HG03196 (cell line): Measurements from ENCODE around the gene PGLYRP4.
"Not testable (repeated sequence)": the region's sequence is repeated elsewhere in the genome, so short reads cannot be mapped to it uniquely, and the experiment has no call there.

Experiments used
- ATAC-seq: cut with Tn5 transposase; IDR thresholded peaks from one replicate; pipeline ENCODE4 v1.9.1; 2021; ENCODE audit not compliant: unreplicated experiment

PGLYRP4 gene

DNA sequence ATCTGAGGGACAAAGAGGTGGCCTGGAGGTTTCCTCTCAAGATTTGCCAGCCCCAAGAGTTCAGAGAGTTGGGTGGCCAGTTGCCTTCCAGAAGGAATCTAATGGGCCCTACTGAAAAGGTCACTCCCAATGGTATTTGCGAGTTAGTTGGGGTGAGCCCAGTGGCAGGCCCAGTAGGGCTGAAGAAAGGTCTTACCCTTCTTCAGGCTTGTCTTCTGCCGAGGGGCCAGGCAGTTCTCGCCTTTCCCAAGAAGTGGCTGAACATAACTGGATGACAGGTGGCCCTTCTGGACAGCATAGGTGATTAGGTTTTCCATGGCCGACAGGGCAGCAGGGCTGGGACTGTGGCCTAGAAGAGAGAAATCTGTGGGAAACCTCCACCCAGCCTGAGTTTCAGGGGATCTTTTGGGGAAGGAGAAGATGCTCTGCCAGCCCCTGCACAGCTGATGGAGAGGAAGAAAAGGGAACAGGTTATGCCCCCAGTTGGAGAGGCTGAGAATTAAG, 7.2 kb downstream of the PGLYRP4 start:
- no peak for ATAC-seq

DNA sequence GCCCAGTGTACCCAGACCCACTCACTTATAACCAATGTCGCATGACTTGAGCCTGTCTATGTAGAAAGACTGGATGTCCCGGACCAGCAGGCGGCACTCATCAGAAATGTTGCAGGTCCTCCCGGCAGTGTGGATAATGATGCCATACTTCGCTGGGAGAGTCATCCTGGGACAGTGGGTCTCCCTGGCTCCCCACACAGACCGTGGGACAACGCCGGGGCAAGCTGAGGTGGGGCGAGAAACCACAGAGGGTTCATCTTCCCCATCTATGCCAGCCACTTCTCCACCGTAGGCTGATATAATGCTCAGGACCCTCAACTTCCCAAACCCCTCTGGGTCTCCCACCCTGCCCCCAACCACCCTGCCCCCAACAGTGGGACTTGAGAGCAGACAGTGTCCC, 8.3 kb downstream of the PGLYRP4 start:
- ATAC-seq = no peak

GRCh38 chr1:153339802-153340201, 8.8 kb downstream of the PGLYRP4 start:
- ATAC-seq = no peak

DNA sequence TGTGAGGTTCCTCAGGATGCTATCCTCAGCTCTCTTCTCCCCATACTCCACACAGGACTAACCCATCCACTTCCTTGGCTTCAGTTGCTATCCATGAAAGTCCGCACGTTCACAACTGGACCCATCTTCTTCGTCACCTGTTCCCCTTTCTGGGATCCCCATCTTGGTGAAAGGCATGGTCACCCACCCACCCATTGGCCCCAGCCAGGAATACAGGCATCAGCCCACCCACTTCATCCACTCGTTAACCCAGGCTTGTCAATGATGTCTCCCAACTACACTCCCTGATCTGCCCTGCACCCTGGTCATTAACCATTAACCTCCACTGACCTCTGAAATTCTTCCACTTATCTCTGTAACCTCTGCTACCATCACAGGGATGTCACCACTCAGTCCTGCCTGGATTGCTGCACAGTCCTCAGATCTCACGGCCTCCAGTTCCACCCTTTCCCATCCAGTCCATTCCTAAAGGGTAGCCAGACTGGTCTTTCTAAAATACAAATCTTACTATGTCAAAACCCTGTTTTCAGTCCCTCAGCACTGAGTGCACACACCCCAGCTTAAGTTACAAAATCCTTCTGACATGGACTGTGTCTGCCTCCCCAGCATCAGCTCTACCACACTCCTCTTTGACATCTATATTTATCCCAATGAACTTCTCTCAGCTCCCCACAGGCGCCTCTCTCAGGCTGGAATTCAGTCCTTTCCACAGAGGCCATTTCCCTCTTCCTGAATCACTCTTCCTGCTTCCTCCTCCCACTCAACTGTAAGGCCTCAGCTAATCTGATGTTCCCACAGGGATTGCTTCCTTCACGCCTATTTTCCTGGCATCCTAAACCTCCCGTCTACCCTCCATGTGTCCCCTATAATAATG, 10.4 kb downstream of the PGLYRP4 start:
- ATAC-seq = no peak

GRCh38 chr1:153336650-153337049, 12.0 kb downstream of the PGLYRP4 start:
- no peak for ATAC-seq

GRCh38 chr1:153333902-153334301, 14.7 kb downstream of the PGLYRP4 start:
- no peak for ATAC-seq

DNA sequence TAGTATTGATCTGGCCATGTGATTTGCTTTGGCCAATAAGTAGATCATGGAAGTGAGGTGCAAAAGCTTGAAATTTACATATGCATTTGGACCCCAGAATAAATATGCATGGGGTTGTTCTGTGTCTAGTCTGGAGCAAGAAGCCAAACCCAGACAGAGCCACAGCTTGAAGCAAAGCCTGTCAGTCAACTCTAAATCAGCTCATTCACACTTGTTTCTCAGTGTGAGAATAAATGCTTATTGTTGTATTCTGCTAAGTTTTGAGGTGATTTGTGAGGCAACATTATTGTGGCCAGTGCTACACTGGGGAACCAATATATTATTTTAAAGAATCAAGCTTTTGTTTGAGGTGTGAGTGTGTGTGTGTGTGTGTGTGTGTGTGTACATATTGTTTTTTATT, 23.7 kb downstream of the PGLYRP4 start:
- no peak for ATAC-seq

DNA sequence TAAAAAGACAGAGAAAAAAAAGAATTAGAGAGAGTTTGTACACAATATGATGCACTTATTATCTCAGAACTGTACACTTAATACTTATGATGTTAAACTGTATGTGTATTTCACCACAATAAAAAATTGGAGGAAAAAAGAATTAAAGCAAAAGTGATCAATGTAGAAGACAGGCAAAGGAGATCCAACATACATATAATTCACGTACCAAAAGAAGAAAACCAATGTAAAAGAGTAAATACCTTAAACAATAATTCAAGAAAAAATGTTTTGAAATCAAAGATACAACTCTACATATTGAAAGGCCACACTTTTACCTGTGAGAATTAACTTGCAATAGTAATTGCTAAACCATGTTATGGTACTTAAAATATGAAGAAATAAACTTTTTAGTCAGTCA, 26.1 kb downstream of the PGLYRP4 start:
- no peak for ATAC-seq

DNA sequence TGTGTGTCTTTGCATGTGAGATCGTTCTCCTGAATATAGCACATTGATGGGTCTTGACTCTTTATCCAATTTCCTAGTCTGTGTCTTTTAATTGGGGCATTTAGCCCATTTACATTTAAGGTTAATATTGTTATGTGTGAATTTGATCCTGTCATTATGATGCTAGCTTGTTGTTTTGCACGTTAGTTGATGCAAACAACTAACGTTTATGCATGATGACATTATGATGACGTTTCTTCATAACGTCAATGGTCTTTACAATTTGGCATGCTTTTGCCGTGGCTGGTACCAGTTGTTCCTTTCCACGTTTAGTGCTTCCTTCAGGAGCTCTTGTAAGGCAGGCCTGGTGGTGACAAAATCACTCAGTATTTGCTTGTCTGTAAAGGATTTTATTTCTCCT, 30.5 kb downstream of the PGLYRP4 start:
- not testable (repeated sequence) for ATAC-seq

DNA sequence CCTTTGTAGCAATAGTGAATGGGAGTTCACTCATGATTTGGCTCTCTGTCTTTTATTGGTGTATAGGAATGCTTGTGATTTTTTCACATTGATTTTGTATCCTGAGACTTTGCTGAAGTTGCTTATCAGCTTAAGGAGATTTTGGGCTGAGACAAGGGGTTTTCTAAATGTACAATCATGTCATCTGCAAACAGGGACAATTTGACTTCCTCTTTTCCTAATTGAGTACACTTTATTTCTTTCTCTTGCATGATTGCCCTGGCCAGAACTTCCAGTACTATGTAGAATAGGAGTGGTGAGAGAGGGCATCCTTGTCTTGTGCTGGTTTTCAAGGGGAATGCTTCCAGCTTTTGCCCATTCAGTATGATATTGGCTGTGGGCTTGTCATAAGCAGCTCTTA, 32.6 kb downstream of the PGLYRP4 start:
- ATAC-seq = not testable (repeated sequence)

DNA sequence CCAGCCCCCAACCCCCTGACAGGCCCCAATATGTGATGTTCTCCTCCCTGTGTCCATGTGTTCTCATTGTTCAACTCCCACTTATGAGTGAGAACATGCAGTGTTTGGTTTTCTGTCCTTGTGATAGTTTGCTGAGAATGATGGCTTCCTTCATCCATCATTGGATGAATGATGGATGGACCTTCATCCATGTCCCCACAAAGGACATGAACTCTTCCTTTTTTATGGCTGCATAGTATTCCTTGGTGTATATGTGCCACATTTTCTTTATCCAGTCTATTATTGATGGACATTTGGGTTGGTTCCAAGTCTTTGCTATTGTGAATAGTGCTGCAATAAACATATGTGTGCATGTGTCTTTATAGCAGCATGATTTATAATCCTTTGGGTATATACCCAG, 34.3 kb downstream of the PGLYRP4 start:
- not testable (repeated sequence) for ATAC-seq

DNA sequence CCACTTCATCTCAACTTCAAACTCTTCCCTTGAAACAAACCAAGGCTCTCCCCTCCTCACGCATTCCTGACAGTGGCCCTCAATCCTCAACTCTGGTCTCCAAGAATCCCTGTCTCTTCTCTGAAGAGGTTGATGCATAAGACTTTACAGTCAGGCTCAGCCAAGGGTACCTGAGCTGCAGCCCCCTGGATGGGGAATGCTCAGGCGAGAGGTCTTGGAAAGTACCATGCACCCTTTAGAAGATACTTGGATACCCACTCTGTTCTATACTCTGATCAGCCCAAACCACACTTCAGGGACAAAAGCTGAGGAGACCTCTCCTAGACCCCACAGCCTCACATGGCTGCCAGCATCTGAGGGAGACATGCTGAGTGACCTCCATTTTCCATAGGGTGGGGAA, 35.4 kb downstream of the PGLYRP4 start:
- ATAC-seq = no peak

GRCh38 chr1:153312570-153313186, 36.0 kb downstream of the PGLYRP4 start, which contains the start of gene PGLYRP3:
TSS of gene PGLYRP3 (minus strand) at chr1:153312952. CDS start at chr1:153310665, 2,287 bp downstream.
- ATAC-seq = no peak

GRCh38 chr1:153310526-153310925, 38.1 kb downstream of the PGLYRP4 start:
- no peak for ATAC-seq

DNA sequence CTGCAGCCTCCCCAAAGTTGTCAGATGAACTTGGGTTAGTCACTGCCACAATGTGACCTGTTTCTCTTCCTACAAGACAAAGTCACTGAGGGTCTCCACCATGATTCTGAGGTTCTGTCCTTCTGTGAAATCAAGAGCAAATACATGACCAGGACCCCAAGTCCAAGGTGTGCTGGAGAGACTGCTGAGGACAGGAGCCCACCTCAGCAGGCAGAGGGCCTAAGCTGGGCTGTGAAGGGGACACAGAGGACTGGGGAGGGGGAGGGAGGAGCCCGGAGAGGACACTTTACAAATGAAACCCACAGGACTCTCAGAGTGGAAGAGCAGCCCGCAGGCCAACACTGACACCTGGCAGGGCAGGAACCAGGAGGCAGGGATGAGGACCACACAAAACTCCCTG, 39.2 kb downstream of the PGLYRP4 start:
- ATAC-seq = no peak

GRCh38 chr1:153308540-153308939, 40.1 kb downstream of the PGLYRP4 start:
- no peak for ATAC-seq

- ATAC-seq = no peak
Measured at GRCh38 chr1:153307221-153307600, 41.4 kb downstream of the PGLYRP4 start.

DNA sequence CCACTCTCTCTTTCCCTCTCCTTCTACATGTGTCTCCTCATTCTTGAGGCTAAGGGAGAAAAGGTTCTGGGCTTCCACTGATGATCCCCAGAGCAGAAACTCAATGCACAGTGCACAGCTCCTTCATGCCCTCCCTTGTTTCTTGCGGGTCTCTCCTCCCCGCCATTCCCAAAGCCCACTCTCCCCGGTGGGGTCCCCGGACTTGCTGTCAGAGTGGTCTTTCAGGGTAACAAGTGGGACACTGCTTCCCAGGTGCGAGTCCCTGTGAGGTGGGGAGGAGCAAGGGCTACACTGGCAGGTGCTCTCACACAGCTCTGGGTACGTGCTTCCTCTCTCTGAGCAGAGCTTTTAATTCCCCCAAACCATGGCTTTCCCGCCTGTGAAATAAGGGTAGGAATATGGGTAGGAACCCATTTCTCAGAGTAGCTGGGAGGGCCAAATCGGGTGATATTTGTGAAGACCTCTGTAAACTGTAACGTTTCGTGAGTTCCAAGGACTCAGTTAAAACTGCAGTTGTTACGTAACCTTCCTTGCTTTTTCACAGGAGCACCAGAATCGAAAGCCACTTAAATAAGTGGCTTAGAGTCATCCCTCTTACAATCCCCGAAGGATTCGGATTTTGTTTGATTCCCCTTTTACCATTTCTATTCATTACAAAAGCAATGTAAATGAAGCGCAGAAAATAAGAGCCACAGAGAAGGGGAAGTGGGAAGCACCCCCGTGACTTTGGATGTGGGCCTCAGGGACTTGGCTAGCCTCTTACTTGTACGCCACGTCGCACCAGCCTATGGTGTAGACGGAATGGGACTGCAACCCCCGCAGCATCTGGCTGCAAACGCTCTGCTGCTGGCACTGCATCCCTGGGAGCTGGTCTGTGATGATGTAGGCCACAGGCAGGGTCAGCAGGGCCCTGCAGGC, 42.1 kb downstream of the PGLYRP4 start:
- ATAC-seq = no peak

DNA sequence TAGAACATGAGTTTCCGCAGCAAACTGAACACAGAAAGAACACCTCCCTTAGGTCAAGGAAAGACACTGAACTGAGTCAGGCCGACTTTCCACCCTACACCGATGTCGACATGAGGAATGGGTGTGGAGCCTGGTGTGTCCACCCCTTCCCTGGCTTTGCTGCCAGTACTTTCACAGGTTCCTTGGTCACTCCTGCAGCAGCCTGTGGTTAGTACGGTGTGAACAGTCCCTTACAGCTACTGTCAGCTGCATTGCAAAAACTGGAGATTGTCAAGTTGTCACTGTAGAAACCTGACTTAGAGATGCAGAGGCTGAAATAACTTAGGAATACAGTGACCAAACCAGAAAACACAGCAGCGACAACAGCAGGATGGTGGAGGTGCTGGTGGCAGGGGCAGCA, 43.0 kb downstream of the PGLYRP4 start:
- no peak for ATAC-seq

GRCh38 chr1:153302308-153302707, 46.3 kb downstream of the PGLYRP4 start:
- ATAC-seq = no peak

DNA sequence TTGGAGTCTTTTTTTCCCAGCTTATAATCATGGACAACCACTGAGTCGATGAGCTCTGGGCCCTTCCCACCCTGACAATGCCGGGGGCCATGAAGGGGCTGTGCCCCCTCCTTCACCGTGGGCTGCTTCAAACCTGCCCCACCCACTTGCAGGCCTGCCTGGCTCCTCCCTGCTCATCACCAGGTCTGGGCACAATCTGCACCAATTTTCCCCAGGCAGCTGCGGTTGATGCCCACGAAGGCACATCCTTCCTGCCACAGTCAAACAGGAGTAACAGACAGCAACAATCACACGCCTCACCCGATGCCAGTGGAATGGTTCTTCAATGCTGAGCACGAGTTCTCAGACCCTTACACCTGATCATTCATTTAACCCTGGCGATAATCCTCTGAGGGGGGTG, 54.8 kb downstream of the PGLYRP4 start:
- no peak for ATAC-seq
